ENCODE data around the gene PRSS3.
A peak's percentile ranks its signal among the peaks of the same experiment; 100 is the strongest.
"Not testable (repeated sequence)": the region's sequence is repeated elsewhere in the genome, so short reads cannot be mapped to it uniquely, and the experiment has no call there.

Gene PRSS3

DNA sequence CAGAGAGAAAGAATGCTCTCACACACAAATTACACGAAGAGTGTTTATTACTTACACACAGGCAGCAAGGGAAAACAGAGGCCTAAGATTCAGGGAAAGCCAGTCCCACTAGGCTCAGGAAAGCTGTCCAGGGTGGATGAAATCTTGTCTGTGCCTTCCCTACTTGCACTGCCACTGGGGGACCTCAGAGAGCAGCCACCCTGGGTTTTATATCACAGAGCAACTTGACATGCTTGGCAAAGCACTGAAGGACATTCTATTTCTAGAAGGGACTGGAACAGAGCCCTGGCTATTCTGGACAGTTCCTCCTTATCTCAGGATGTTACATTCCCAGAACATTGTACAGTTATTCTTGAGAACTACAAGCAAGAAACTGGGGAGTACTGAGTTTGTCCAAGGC is 7.5 kb upstream of the PRSS3 start:
- DNase-seq = no peak

DNA sequence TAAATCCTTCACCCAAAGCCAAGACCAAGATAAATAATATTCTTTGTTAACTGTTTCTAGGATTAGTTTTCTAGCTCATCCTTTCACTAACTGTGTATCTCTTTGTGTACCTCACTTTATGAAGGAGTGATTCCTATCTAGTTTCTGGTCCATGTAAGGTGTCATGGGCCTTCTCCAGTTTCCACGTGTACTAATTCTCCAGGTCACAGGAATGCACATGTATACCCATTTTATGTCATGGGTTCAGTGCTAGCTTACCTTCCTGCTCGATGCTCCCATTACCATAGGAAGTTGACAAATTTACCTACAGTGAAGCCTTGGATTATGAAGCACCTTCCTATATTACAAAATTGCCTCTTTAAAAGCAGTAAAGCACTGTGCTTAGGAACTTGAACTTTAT is 5.9 kb upstream of the PRSS3 start:
- DNase-seq = not testable (repeated sequence)

DNA sequence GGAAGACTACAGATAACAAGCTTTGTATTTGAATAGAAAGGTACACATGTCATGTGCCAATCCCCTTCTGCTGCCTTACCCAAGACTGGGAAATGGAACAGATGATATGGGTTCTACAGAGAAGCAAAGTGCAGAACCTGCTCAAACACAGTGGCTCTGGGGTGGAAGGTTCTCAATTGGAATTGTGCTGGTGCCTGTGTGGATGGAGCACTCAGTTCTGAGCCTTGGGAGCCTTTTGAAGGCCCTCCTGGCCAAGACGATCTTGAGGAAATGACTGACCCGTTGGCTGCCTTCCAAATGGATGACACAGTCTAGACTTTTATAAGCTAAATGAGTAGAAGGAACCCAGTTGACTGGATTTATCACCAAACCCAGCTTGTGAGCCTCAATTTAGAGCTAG is 4.2 kb upstream of the PRSS3 start:
- peak in 1 of 2 experiments; percentile 6 for DNase-seq

DNA sequence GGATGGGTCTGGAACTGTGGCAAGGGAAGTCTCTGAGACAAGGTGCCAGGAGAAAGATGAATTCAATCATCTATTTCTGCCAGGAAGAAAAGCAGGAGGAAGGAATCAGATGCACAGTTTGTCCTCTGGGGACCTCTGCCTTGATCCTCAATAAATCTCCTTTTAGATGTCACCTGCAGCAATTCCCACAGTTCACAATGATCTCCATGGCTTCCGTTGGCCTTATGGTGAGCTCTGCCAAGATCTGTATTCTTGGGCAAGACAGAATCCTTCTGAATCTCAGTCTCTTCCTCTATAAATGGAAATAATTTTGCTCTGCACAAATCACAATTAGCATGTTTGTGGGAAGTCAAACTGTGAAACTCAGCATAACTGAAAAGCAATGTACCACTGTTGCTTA is 1.9 kb upstream of the PRSS3 start:
- DNase-seq = not testable (repeated sequence)

DNA sequence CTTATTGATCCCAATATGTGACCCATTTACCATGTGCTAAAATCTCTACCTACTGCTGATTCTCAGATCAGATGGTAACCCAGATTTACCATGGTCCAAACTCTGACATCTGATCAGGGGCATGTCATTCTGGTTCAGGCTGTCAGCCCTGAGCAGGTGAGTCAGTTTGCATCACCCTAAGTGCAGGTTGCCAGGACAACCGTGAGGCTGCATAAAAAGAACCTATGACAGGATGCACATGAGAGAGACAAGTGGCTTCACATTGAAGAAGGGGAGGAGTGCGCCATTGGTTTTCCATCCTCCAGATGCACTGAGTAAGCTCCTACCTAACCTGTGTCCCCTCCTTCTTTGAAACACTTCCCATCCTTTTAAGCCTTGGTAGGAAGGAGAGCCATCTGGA is 801 bp upstream of the PRSS3 start:
- DNase-seq = no peak

DNA sequence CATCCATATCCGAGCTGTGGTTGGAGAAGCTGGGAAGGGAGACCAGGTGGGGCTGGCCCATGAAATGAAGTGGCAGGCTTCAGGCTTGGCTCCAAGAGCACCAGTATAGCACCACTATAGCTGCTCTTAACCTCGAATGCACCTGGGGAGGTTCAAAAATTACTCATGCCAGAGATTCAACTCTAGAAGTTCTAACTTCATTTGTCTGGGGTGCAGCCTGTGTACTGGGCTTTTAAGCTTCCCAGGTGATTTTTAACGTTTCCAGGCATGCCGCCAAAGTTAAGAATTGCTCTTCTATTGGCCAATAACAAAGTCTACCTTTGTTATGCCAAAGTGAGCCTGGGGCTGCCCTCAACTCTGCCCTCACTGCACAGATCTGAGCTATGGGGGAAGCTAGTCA is 458 bp downstream of the PRSS3 start:
- no peak for DNase-seq

DNA sequence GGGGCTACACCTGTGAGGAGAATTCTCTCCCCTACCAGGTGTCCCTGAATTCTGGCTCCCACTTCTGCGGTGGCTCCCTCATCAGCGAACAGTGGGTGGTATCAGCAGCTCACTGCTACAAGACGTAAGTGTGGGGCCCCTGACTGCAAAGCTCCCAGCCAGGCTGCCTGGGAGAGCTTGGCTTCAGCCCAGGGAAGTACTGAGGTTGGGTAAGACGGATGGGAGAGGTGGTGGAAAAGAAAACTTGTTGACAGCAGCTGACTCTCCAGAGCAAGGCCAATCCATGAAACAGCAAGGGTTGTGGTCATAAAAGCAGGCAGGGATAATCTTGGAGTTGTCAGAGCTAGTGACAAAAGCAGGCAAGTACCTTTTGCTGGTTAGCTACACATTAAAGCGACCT is 1.3 kb downstream of the PRSS3 start:
- DNase-seq = not testable (repeated sequence)

DNA sequence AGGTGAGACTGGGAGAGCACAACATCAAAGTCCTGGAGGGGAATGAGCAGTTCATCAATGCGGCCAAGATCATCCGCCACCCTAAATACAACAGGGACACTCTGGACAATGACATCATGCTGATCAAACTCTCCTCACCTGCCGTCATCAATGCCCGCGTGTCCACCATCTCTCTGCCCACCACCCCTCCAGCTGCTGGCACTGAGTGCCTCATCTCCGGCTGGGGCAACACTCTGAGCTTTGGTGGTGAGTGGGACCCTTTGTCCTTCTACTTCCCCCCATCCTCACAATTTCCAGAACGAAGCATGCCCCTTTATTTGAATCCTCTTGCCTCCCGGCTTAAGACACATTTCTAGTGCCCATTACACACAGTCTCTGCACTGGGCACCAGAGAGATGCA is 2.5 kb downstream of the PRSS3 start:
- DNase-seq = no peak

DNA sequence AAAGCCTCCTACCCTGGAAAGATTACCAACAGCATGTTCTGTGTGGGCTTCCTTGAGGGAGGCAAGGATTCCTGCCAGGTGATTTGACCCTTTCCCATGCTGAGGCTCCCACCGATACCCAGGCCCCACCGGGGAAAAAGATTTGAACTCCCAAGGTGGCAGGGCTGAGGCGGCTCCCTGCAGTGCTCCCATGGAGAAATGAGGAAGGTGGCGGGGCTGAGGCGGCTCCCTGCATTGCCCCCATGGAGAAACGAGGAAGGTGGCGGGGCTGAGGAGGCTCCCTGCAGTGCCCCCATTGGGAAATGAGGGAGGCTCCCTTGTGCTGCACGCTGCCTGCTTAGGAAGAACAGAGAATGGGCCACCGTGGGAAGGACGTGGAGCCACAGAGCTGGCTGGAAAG is 3.2 kb downstream of the PRSS3 start:
- DNase-seq = no peak

DNA sequence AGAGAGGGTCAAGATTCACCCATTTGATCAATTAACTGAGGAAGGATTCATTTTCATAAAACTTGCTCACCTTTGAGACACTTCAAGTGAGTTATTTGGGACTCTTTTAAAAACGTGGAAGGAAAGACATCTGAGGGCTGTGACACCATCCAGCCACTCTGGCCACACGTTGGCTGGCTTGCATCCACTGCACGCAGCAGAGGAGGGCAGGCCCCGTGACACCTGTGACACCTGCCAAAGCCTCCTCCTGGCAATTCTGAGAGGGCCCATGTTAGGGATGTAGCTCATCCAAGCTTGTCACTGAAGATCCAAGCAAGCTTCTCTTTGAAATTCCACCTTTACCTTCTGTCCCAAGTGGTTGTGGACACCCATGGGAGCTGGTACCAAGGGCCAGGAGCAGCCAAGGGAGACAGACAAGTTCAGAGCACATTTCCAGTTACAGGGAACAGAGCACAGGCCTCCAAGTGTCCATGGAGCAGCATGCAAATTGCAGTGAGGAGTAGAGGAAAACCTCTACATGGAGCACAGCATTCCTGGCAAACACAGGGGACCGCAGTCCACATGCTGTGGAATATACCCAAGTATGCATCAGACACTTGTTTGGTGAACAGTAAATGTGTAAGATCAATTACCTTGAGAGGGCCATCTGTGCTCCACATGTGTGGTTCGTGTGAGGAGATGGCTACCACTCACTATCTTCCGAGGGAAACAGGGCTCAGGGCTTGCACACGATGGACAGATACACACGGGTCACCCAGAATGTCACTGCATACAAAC is 4.8 kb downstream of the PRSS3 start:
- DNase-seq = no peak

DNA sequence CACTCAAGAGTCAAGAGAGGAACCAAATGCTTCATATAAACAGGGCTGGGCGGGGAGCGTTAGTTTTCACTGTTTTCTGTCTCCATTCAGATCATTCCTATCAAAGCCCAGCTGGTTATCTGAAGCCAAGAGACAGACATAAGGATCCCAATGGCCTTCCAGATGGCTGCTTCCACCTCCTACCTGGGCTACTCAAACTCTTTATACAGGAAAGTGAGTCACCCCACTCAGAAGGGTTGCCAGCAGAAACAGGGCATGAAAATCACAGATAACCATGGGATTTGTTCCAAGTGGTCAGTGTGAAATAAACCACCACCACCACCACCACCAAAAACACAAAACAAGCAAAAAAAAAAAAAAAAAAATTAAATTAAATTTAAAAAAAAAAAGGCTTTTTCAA is 5.5 kb downstream of the PRSS3 start:
- no peak for DNase-seq

DNA sequence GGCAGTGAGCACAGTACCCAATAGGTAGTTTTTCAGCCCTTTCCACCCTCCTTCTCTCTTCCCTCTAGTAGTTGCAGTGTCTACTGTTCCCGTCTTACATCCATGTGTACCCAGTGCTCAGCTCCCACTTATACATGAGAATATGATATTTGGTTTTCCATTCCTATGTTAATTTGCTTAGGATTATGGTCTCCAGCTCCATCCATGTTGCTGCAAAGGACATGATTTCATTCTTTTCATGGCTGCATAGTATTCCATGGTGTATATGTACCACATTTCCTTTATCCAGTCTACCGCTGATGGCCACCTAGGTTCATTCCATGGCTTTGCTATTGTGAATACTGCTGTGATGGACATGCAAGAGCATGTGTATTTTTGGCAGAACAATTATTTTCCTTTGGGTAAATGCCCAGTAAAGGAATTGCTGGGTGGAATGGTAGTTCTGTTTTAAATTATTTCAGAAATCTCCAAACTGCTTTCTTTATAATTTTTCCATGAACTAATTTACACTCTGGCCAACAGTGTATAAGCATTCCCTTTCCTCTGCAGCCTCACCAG is 6.7 kb downstream of the PRSS3 start:
- DNase-seq = not testable (repeated sequence)

DNA sequence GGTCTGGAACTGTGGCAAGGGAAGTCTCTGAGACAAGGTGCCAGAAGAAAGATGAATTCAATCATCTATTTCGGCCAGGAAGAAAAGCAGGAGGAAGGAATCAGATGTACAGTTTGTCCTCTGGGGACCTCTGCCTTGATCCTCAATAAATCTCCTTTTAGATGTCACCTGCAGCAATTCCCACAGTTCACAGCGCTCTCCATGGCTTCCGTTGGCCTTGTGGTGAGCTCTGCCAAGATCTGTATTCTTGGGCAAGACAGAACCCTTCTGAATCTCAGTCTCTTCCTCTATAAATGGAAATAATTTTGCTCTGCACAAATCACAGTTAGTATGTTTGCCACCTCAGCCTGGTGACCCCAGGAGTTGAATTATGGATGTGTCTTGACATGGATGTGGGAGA is 8.8 kb downstream of the PRSS3 start:
- not testable (repeated sequence) for DNase-seq

DNA sequence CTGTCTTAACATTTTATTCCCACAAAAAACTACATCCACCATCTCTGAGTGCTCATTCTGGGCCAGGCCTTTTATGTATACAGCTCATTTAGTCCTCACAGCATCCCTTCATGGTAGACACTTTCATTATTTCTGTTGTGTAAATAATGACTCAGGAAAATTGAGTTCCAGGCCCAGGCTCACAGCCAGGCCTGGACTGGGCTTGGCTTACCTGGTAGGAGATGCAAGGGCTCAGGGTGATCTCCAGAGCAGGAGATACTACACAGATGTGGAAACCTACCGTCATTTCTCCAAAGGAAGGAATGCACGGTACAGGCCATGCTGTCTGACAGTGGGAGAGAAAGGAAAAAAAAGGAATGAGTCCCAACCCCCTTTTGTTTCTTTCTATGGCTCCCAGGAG is 11.8 kb downstream of the PRSS3 start:
- DNase-seq = not testable (repeated sequence)

DNA sequence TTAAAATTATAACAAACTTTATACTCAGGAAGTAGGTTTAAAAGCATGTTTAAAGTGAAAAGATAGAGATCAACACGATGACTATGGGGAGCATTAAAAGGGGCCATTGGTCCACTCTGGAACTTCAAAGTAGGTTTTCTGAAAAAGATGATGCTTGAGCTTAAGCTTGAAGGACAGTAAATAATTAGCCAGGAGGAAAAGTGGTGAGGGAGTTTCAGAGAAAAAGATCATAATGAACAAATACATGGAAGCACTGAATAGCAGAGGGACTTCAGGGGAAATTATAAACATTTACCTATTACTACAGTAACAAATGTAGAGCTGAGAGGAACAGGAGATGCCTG is 13.6 kb downstream of the PRSS3 start:
- not testable (repeated sequence) for DNase-seq

DNA sequence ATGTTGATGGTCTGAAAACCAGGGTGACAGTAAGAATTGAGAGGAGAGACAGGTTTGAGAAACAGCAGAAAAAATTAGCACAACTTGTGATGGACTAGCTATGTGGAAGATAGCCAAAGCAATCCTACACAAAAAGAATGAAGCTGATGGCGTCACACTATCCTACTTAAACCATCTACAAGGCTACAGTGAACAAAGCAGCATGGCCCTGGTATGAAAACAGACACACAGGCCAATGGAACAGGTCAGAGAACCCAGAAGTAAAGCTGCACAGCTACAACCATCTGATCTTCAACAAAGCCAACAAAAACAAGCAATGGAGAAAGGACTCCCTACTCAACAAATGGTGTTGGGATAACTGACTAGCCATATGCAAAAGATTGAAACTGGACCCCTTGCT is 14.1 kb downstream of the PRSS3 start:
- no peak for DNase-seq

DNA sequence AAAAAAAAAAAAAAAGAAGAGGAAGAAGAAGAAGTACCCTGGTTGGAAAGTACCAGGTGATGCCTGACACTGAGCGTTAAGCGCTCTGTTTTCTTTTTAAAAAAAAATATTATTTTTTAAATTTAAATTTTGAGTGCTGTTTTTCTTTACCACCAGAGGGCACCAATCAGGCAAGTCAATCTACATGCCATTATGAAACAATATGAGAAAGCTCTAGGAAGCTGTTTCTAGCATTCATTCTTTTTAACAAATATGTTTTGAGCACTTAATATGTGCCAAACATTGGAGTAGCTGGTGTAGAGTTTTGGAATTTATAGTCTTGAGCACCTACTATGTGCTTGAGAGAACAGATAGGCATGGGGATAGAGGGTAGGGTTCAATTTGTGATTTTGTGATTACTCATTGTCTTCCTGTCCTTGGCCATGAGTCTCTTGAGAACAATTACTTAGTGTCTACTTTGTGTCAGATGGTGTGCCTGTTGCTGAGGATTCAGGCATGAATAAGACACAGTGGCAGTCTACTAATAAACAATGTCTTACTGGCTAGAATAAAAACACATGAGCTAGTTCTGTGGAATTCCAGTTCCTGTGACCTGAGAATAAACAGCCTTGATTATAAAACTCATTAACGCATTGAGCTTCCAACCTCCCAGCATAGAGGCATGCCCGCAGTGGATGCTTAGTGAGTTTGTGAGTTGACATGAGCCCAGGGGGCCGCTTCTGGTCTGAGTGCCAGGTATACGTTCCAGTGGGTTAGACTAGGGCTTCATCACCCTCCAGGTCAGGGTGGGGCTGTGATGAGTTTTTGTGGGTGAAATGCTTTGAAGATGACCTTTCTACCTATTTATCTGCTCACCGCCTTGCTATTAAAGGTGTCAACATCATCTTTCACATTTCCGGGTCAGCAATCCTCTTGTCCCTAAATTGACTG is 18.6 kb downstream of the PRSS3 start:
- peak; percentile 8 to 58 for DNase-seq

DNA sequence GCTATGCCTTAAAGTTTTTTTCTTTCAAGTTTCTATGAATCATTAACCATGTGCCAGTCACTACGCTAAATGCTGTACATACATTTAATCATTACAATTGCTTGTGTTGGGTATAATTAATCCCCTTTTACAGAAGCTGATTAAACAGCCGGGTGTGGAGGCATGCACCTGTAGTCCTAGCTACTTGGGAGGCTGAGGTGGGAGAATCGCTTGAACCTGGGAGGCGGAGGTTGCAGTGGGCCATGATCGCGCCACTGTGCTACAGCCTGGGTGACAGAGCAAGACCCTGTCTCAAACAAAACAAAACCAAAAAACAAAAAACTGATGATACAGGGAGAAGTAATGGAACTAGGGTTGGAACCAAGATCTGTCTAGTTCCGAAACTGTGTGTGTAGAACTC is 20.4 kb downstream of the PRSS3 start:
- no peak for DNase-seq

DNA sequence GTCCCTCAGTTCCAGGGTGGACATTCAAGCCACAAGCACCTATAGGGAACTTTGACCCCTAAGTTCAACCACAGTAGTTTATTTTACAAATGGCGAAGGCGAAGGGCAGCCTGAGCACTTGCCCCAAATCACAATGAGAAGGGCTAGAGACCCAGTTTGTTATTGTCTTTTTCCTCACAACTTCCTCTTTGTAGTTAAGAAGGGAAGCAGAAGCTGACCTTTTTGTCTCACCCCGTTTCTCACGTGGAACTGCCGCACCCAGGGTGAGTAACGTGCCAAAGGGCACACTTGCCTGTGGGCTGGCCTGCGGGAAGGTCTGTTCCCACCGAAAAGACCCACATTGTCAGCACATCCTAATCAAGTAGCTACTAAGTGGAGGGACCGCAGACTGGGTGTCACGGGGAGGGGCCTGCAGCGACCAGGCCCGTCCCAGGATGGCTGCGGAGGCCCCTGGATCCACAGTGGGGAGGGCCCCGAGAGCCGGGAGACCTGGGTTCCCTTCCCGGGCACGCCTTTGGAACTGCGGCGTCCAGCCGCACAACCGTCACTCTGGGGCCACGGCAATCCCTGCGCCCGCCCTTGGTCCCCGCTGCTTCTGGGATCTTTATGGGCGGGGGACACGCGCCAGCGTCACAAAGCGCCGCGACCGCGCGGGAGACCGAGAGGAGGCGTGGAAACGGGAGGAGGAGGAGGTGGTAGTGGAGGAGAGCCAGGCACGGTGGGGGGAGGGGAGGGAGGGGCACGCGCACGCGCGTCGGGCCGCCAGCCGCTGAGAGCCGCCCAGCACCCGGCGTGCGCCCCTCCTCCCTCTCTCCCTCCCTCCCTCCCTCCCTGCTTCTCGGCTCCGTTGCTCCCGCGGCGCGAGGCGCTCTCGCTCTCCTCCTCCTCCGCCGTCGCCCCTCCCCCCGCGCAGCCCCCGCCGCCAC is 21.2 kb downstream of the PRSS3 start, which contains the start of gene UBE2R2:
UBE2R2 (plus strand) TSS at position 834 of the 926 bp plus-strand sequence. CDS start 598 bp downstream, outside the sequence.
- peak; percentile 85 to 96 for DNase-seq

DNA sequence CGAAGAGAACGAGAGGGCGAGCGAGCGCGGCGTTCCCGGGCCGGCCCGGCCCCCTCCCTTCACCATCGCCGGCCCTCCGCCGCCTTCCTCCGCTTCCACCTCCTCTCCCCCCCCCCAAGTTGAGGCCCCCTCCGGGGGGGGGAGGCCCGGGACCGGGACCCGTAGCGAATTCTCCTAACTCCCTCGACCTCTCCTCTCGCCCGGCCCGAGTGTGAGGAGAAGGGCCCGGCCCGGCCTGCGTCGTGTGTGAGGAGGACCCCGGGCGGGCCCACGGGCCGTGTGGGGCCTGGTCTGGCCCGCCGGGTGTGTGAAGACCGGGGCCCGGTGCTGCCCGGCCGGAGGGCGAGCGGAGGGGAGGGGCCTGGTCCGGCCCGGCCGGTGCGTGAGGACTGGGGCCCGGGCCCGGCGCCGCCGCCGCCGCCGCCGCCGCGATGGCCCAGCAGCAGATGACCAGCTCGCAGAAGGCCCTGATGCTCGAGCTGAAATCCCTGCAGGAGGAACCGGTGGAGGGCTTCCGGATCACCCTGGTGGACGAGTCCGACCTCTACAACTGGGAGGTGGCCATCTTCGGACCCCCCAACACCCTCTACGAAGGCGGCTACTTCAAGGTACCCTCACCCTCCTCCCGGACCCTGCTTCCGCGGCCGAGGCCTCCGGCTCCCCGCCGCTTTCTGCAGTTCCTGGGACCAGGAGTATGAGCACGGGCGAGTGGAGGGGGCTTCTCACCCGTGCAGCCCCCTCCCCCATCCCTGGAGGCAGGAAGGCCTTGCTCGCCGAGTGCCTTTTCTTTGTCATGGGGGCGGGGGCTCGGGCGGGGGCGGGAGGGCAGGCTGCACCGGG is 22.2 kb downstream of the PRSS3 start:
- peak; percentile 52 to 60 for DNase-seq

DNA sequence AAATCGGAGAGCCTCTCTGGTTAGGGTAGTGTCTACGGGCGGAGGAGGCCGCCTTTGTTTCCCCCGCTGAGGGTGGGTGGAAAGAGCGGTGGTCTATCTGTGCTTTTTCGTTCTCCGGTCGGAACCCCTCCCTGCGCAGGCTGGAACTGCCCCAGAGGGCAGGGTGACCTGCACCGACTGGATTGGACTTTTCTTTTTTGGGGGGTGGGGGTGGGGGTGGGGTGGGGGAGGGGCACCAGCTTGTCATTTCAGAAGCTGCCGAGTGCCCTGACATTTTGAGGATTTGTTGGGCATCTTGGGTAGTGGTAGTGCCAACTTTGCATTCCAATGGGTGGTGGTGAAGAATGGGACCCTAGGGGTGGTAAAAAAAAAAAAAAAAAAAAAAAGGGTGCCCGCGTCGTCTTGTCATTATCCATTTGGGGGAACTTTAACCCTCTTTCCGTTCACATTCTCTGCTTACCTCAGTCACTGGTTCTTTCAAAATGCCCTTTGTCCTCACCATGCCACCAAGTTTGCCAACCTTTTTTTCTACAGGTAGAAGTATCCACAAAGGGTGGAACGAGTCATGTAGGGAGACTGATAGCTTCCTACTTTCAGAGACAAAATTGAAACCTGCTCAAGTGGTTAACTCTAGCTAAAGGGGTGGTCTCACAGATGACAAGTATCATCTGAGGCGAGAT is 22.9 kb downstream of the PRSS3 start:
- no peak for DNase-seq
